A549 (cell line): Measurements from ENCODE around the gene SST. TPM values are rescaled to one million over a fixed set of nuclear protein-coding genes. Genes with fewer than 3 reads are reported as not detected.

ENCODE experiments used
- polyA plus RNA-seq, 4 experiments: library from polyadenylated mRNA; depleted of rRNA in 3 of 4; stranded (reverse); fragments of >200 nt; fragmentation: RNase III in 1 of 4; extraction: RNeasy Plus Mini Kit Qiagen cat#74134 plus additional on column Dnase treatment in 1 of 4; gene quantifications; 2 replicates in 3 of 4; 3 replicates in 1 of 4; pipeline ENCODE4 v1.2.3, GENCODE V29; 2011 to 2017

Gene SST
- polyA plus RNA-seq, 2 of the 4 experiments (the other 2 are of a cell fraction), result not detected

Other genes with a start within 250 kb of the SST start
- not detected in 2 replicates for gene RTP2, start 32.2 kb upstream of the SST start, polyA plus RNA-seq (2011; rRNA removed)
- gene RTP2, start 32.2 kb upstream of the SST start, polyA plus RNA-seq (2017; fragmentation: RNase III; extraction: RNeasy Plus Mini Kit Qiagen cat#74134 plus additional on column Dnase treatment), result not detected in 3 replicates
- gene BCL6, start 75.1 kb upstream of the SST start, polyA plus RNA-seq (2011; rRNA removed), result 7.0 and 20.8 TPM in 2 replicates
- gene BCL6, start 75.1 kb upstream of the SST start, polyA plus RNA-seq (2017; fragmentation: RNase III; extraction: RNeasy Plus Mini Kit Qiagen cat#74134 plus additional on column Dnase treatment), result 6.1 to 12.1 TPM (median 10.4 TPM) in 3 replicates